Suprapubic skin (tissue), 3 donors: Measurements from ENCODE around the gene YIPF4.

Source experiments
- CTCF ChIP-seq, 2 donors: fragments of 200-600 bp in 1 of 2; fragments of 450-650 bp in 1 of 2; sonication (generic) in 1 of 2; IDR thresholded peaks; one replicate each; pipeline ENCODE4 v1.5.1; 2016 to 2019; ENCODE audit warnings: antibody characterized with exemption in 2 of 2, mild to moderate bottlenecking in 1 of 2, moderate library complexity in 1 of 2
- EP300 ChIP-seq: sonication (generic); formaldehyde crosslinking; IDR thresholded peaks from one replicate; pipeline ENCODE4 v1.6.1; 2017; ENCODE audit warnings: antibody characterized with exemption
- POLR2A ChIP-seq, 2 donors: fragments of 450-650 bp; IDR thresholded peaks; one replicate each; pipeline ENCODE4 v1.6.1; 2017; ENCODE audit warnings: antibody characterized with exemption in 2 of 2, mild to moderate bottlenecking in 2 of 2, moderate library complexity in 2 of 2

- TF ChIP-seq POLR2A (IDR thresholded peaks at IDR 0.05) (no peak), EP300 (no peak), CTCF (IDR thresholded peaks at IDR 0.05) (no peak)
Measured at GRCh38 chr2:32278478-32278853, 762 bp downstream of the YIPF4 start.
